Measurements from ENCODE around the gene SOX13.

The SOX13 gene

GRCh38 chr1:204147406-204148383, 74.8 kb downstream of the SOX13 start:
- TF ChIP-seq POLR2A (IDR thresholded peaks at IDR 0.05; ENCODE audit: low read length) (no peak), GATA1 (IDR thresholded peaks at IDR 0.05; ENCODE audit: low read depth, low read length) (no peak)
- no peak for DNase-seq

GRCh38 chr1:204149107-204149506, 76.2 kb downstream of the SOX13 start:
- TF ChIP-seq POLR2A (IDR thresholded peaks at IDR 0.05; ENCODE audit: low read length) = no peak
- TF ChIP-seq GATA1 (IDR thresholded peaks at IDR 0.05; ENCODE audit: low read depth, low read length) = no peak
- DNase-seq = no peak

- no peak for DNase-seq
- TF ChIP-seq GATA1 (IDR thresholded peaks at IDR 0.05; ENCODE audit: low read depth, low read length) (no peak), POLR2A (IDR thresholded peaks at IDR 0.05; ENCODE audit: low read length) (no peak)
These were observed 77.0 kb downstream of the SOX13 start for GRCh38 chr1:204149635-204150565.

- no peak for TF ChIP-seq GATA1 (IDR thresholded peaks at IDR 0.05; ENCODE audit: low read depth, low read length)
- TF ChIP-seq POLR2A (IDR thresholded peaks at IDR 0.05; ENCODE audit: low read length) = no peak
These were observed 78.0 kb downstream of the SOX13 start for GRCh38 chr1:204150702-204151551.

GRCh38 chr1:204151552-204152309, 78.8 kb downstream of the SOX13 start, which contains the start of gene ETNK2:
Gene ETNK2 (minus strand): TSS chr1:204152044. CDS start chr1:204151852, 192 bp downstream.
- peak in 1 of 2 experiments; percentile 25 for DNase-seq
- TF ChIP-seq POLR2A (IDR thresholded peaks at IDR 0.05; ENCODE audit: low read length) (no peak), GATA1 (IDR thresholded peaks at IDR 0.05; ENCODE audit: low read depth, low read length) (no peak)

More at GRCh38 chr1:204150702-204151551, 78.0 kb downstream of the SOX13 start:
- DNase-seq = no peak

- no peak for DNase-seq
- TF ChIP-seq POLR2A (IDR thresholded peaks at IDR 0.05; ENCODE audit: low read length) = no peak
- no peak for TF ChIP-seq GATA1 (IDR thresholded peaks at IDR 0.05; ENCODE audit: low read depth, low read length)
These were observed 79.6 kb downstream of the SOX13 start for GRCh38 chr1:204152310-204153044.

GRCh38 chr1:204153667-204154066, 80.8 kb downstream of the SOX13 start:
- no peak for DNase-seq

GRCh38 chr1:204154568-204155255, 81.8 kb downstream of the SOX13 start:
- no peak for DNase-seq
- no peak for TF ChIP-seq POLR2A (IDR thresholded peaks at IDR 0.05; ENCODE audit: low read length)
- TF ChIP-seq GATA1 (IDR thresholded peaks at IDR 0.05; ENCODE audit: low read depth, low read length) = no peak

More at GRCh38 chr1:204153667-204154066, 80.8 kb downstream of the SOX13 start:
- no peak for TF ChIP-seq GATA1 (IDR thresholded peaks at IDR 0.05; ENCODE audit: low read depth, low read length)
- no peak for TF ChIP-seq POLR2A (IDR thresholded peaks at IDR 0.05; ENCODE audit: low read length)

- TF ChIP-seq POLR2A (IDR thresholded peaks at IDR 0.05; ENCODE audit: low read length) = no peak
- TF ChIP-seq GATA1 (IDR thresholded peaks at IDR 0.05; ENCODE audit: low read depth, low read length) = no peak
- DNase-seq = no peak
These were observed 83.0 kb downstream of the SOX13 start for GRCh38 chr1:204155881-204156280.

- DNase-seq = no peak
- no peak for TF ChIP-seq GATA1 (IDR thresholded peaks at IDR 0.05; ENCODE audit: low read depth, low read length)
- TF ChIP-seq POLR2A (IDR thresholded peaks at IDR 0.05; ENCODE audit: low read length) = no peak
These were observed 85.0 kb downstream of the SOX13 start for GRCh38 chr1:204157962-204158361.

Measured in erythroblast (primary cell).